Activated CD4-positive, alpha-beta T cell treated with anti-CD3 and anti-CD28 coated beads, Interleukin-10, Interleukin-2, amounts not matched to agents 100 ng/mL and 50 ng/mL, durations not matched to agents 16 hours and 8 hours (primary cell): ENCODE measurements around the gene SCARF1.

Experiments
- DNase-seq: peaks from one replicate; pipeline ENCODE4 v3.0.0-alpha.2; 2020

Gene SCARF1

DNA sequence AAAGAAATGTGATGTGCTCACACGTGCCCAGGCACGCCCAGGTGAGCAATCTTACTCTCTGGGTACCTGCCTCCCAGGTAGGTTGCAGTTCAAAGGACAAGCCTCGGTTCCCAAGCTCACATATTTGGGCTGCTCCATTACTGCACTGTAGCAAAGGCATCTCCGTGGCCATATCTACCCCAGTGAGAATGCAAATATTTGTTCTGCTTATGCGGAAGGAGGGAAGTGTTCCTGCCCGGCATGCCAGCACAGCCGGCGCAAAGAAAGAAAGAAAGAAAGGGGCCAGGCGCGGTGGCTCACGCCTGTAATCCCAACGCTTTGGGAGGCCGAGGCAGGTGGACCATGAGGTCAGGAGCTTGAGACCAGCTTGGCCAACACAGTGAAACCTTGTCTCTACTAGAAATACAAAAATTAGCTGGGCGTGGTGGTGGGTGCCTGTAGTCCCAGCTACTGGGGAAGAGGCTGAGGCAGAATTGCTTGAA lies 47.6 kb downstream of the SCARF1 start:
- no peak for DNase-seq

DNA sequence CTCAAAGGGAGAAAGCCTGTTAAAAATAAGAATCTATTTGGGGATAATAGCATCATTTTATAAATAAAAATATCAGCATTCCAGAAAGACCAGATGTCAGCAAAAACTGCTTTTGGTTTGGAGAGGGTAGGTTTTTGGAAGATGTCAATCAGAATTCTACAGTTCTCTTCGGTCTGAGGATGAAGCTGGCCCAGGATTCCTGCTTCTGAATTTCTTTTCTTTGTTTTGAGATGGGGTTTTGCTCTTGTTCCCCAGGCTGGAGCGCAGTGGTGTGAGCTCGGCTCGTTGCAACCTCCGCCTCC lies 52.0 kb downstream of the SCARF1 start:
- no peak for DNase-seq

DNA sequence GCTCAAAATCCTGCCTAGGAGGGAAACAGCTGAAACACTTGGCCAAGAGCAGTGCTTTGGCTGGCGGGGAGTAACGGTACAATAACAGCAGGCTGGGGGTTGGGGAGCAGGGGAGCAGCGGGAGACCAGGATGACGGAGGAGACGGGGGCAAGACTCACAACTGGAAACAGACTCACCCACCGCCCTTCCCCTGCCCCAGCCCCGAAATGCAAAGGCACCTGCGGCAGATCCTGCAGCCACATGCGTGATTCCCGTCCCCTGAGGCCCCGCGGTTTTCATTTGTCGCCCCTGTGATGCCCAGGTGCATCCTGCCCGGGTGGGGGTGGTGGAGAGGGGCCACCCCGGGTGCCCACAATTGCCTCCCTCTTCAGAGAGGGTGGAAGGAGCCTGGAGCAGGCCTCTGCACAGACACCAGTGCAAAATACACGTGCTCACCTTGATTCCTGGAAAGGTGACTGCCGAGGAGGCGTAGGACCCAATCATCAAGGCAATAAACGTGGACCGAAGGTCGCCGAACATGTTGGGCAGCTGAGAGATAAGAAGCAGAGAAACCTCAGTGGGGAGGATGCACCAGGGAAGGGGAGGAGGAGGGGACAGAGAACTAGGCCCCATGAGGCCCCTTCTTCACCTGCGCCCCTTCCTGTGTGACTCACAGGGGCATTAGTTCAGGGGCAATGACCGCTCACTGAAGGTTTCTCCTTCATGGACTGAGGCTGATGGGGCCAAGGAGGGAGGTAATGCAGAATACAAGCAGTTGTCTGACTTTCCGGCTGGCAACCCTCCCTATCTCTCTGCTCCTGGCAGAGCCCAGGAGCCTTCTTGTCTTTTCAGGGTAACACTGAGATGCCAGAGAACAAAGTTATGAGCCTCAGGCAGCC lies 52.5 kb downstream of the SCARF1 start:
- DNase-seq, result no peak

DNA sequence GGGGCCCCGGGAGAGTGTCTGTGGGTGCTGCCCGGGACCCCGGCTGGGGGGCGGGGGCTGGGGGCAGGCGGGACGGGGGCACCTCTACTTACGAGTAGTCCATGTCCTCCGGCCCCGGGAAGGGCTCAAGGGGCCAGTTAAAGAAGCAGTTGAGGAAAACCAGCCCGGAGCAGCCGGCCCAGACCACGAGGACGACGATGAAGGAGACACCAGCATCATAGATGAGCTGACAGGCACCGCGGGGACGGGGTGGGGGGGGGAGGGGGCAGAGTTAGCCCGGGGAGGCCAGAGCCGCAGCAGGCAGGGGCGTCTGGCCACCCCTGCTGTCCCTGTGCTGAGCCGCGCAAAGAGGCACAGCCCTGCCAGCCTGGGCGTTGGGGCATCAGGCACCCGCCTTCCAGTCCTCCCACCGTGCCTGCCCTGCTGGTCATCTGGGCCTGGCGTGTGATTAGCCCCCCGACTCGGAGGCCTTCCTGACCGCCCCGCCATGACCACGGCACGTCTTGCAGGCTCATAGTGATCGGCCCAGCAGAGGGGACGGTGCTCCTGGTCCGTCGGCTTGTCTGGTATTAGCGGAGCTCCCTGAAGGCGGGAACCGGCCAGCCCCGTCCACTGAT lies 54.0 kb downstream of the SCARF1 start:
- no peak for DNase-seq

DNA sequence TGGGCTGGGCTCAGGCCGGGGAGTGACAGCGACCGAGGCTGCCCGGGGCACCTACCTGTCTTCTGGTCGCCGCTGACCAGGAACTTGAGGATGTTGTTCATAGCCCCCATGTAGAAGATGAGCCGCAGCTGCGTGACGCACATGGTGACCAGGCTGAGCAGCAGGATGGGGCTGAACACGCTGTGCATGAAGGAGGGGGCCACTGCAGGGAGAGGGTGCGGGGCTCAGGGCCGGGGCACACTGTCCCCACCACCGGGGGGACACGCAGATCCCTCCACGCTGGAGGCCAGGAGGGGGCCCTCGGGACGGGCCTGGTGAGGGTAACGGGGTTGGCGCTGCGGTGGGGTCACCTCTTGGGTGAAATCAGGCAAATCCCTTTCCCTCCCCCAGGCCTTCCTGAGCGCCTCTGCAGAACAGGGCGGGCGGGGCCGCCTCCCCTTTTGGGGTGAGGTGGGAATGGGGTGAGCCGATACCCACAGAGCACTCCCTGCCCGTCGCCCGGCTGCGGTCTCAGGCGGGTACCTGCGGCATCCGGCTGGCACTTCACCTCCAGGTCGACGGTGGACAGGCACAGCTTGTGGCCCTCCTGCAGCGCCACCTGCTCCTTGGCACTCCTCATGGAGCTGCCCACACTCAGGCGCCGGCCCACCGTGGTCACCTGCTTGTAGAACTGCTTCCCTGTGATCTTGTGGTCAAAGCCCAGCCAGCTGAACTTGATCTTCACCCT lies 54.6 kb downstream of the SCARF1 start:
- DNase-seq, result no peak

DNA sequence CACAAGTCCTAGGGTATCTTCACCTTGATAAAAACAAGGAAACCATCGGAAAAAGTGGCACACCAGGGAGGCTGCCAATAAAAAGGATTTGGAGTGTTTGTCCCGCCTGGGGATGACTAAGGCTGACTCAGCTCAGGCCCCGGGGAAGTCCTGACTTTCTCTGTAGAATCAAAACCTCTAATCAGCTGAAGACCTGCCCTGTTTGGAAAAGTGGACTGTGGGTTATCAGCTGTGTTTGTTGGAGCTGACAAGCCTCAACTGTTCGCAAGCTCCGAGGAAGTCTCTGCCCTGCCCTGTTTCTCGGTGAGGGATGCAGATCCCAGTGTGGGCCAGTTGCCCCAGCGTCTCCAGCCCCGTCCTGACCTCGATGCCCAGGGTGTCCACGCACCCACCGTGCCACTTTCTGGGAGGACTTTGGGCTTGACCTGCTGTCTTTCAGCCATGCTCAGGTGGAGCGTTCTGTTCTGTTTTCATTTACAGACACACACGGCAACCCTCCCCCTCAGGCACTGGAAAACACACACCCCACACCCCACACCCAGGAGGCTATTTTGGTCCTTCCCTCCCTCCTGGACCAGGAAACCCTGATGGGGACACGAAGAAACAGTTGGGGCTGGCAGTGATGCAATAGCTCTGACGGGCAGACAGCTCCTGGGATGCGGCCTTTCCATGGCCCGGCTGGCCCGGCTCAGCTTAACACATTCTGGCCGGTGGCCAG lies 55.3 kb downstream of the SCARF1 start:
- no peak for DNase-seq

DNA sequence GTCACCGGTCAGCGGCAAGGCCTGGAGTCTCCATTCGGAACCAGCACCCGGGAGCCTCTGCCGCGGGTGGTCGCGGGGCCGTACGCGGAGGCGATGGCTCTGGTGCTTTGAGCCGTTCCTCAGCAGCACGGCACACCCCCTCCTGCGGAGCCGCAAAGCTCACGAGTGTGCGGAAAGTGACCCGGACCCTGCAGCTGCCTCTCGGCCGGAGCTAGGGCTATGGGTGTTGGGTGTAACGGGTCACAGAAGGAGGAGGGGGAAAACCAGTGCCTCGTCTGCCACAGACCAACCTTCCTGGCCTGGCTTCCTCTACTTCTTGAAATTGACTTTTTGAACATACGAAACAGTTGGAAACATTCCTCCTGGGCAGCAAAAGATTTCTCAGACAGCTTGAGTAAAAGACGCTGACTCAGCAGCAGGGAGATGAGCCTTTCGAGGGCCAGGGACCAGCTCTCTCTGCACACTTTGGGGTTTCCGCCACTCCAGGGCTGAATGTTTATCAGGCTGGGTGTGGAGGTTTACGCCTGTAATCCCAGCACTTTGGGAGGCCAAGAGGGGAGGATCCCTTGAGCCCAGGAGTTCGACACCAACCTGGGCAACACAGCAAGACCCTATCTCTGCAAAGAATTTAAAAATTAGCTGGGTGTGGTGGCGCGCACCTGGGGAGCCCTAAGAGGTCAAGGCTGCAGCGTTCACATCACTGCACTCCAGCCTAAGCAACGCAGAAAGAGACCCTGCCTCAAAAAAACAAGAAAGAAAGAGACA lies 56.5 kb downstream of the SCARF1 start:
- DNase-seq, result no peak

DNA sequence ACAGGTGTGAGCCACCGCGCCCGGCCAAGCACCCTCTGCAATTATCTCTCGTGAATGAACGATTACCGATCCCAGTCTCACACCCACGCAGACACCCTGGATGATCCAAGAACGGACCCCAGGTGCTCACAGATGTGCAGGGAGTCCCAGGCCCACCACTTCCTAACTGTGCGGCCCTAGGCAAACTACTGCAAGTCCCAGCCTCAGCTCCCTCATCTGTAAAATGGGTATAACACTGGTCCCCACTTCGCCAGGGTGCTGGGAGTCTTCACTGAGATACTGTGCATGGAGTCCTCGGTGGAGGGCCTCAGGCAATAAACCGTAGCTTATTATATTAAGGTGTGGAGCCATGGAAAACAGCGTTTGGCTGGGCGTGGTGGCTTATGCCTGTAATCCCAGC lies 61.4 kb downstream of the SCARF1 start:
- no peak for DNase-seq
